LoVo (cell line): ENCODE measurements around the gene RAI14.

Source experiments
- DNase-seq: peaks from one replicate; pipeline ENCODE4 v3.0.0-alpha.2; 2016; ENCODE audit warnings: low spot score

RAI14 gene

GRCh38 chr5:34677428-34677827 is 21.3 kb downstream of the RAI14 start:
- no peak for DNase-seq

- DNase-seq: no peak
Observed at GRCh38 chr5:34680896-34681295, 24.8 kb downstream of the RAI14 start.

- DNase-seq: peak; percentile 44
Observed at GRCh38 chr5:34682926-34683623, 26.9 kb downstream of the RAI14 start.

GRCh38 chr5:34684281-34684979 is 28.3 kb downstream of the RAI14 start:
- no peak for DNase-seq

- no peak for DNase-seq
Observed at GRCh38 chr5:34684980-34685352, 28.8 kb downstream of the RAI14 start.

- no peak for DNase-seq
Observed at GRCh38 chr5:34685485-34686165, 29.5 kb downstream of the RAI14 start.

GRCh38 chr5:34686762-34687268 is 30.7 kb downstream of the RAI14 start:
- DNase-seq: peak; percentile 94

GRCh38 chr5:34687269-34688011 is 31.3 kb downstream of the RAI14 start:
- no peak for DNase-seq

- DNase-seq: no peak
Observed at GRCh38 chr5:34688015-34688810, 32.1 kb downstream of the RAI14 start.

GRCh38 chr5:34690301-34690700 is 34.2 kb downstream of the RAI14 start:
- no peak for DNase-seq

GRCh38 chr5:34690898-34691297 is 34.8 kb downstream of the RAI14 start:
- DNase-seq: no peak

- no peak for DNase-seq
Observed at GRCh38 chr5:34691326-34691725, 35.2 kb downstream of the RAI14 start.

- no peak for DNase-seq
Observed at GRCh38 chr5:34692786-34693185, 36.7 kb downstream of the RAI14 start.

GRCh38 chr5:34694012-34694411 is 37.9 kb downstream of the RAI14 start:
- DNase-seq: no peak

- DNase-seq: no peak
Observed at GRCh38 chr5:34694685-34695084, 38.6 kb downstream of the RAI14 start.

- DNase-seq: no peak
Observed at GRCh38 chr5:34695275-34696027, 39.3 kb downstream of the RAI14 start.

- DNase-seq: no peak
Observed at GRCh38 chr5:34697308-34698108, 41.4 kb downstream of the RAI14 start.

GRCh38 chr5:34698109-34698419 is 41.9 kb downstream of the RAI14 start:
- no peak for DNase-seq

GRCh38 chr5:34698754-34699153 is 42.6 kb downstream of the RAI14 start:
- DNase-seq: no peak
